A204.1 (cell line): Measurements from ENCODE around the gene PLA2G2A.
"Not testable (repeated sequence)": the region's sequence is repeated elsewhere in the genome, so short reads cannot be mapped to it uniquely, and the experiment has no call there.

Experiments used
- FAIRE-seq: peaks from 2 replicates; lab custom pipeline; 2012; peaks lifted over from hg19 to GRCh38; lab: Jason Lieb, UNC

Gene PLA2G2A

GRCh38 chr1:19973616-19974015, 5.8 kb downstream of the PLA2G2A start:
- FAIRE-seq = no peak

GRCh38 chr1:19971664-19972063, 7.8 kb downstream of the PLA2G2A start:
- FAIRE-seq = no peak

- no peak for FAIRE-seq
Measured at GRCh38 chr1:19969898-19970660, 9.3 kb downstream of the PLA2G2A start.

- no peak for FAIRE-seq
Measured at GRCh38 chr1:19967808-19968207, 11.6 kb downstream of the PLA2G2A start.

- FAIRE-seq = no peak
Measured at GRCh38 chr1:19964542-19964941, 14.9 kb downstream of the PLA2G2A start.

GRCh38 chr1:19963636-19964035, 15.8 kb downstream of the PLA2G2A start:
- FAIRE-seq = no peak

- FAIRE-seq = no peak
Measured at GRCh38 chr1:19960591-19960990, 18.8 kb downstream of the PLA2G2A start.

GRCh38 chr1:19957779-19958178, 21.6 kb downstream of the PLA2G2A start:
- no peak for FAIRE-seq

- no peak for FAIRE-seq
Measured at GRCh38 chr1:19955534-19956170, 23.8 kb downstream of the PLA2G2A start.

- FAIRE-seq = no peak
Measured at GRCh38 chr1:19954059-19954458, 25.4 kb downstream of the PLA2G2A start.

GRCh38 chr1:19949016-19949415, 30.4 kb downstream of the PLA2G2A start:
- FAIRE-seq = no peak

GRCh38 chr1:19946971-19947370, 32.4 kb downstream of the PLA2G2A start:
- no peak for FAIRE-seq

GRCh38 chr1:19946331-19946751, 33.1 kb downstream of the PLA2G2A start:
- FAIRE-seq = no peak

- FAIRE-seq = no peak
Measured at GRCh38 chr1:19945914-19946313, 33.5 kb downstream of the PLA2G2A start.

- no peak for FAIRE-seq
Measured at GRCh38 chr1:19942657-19943056, 36.8 kb downstream of the PLA2G2A start.

GRCh38 chr1:19942088-19942487, 37.3 kb downstream of the PLA2G2A start:
- FAIRE-seq = no peak

- no peak for FAIRE-seq
Measured at GRCh38 chr1:19941206-19941568, 38.2 kb downstream of the PLA2G2A start.

- no peak for FAIRE-seq
Measured at GRCh38 chr1:19940486-19941205, 38.8 kb downstream of the PLA2G2A start.

- FAIRE-seq = no peak
Measured at GRCh38 chr1:19938472-19938871, 40.9 kb downstream of the PLA2G2A start.

GRCh38 chr1:19936061-19936750, 43.2 kb downstream of the PLA2G2A start:
- FAIRE-seq = no peak

GRCh38 chr1:19934336-19934735, 45.1 kb downstream of the PLA2G2A start:
- no peak for FAIRE-seq

- FAIRE-seq = no peak
Measured at GRCh38 chr1:19932866-19933265, 46.6 kb downstream of the PLA2G2A start.

GRCh38 chr1:19927130-19927421, 52.3 kb downstream of the PLA2G2A start:
- not testable (repeated sequence) for FAIRE-seq
